ENCODE results near the gene SCYGR4.

Gene SCYGR4

GRCh38 chr2:227617316-227618230 is at the start of gene SCYGR4:
SCYGR4 (plus strand) TSS chr2:227617498; CDS start chr2:227617498, 0 bp downstream.
- Histone ChIP-seq H3K9me3 (ENCODE audit: low read length) (no peaks in the 10 kb centered on the region), H3K4me2 (ENCODE audit: low read length) (no peak within 1 kb of the TSS), H2AFZ (ENCODE audit: low read length) (no peak within 1 kb of the TSS), H3K9me2 (ENCODE audit: low read depth, low read length) (no peaks in the 10 kb centered on the region), H3K9ac (ENCODE audit: low read length) (no peak within 1 kb of the TSS), H3K27ac (ENCODE audit: low read depth, low read length, poor library complexity, severe bottlenecking) (no peak within 1 kb of the TSS), H3F3A (ENCODE audit: insufficient read depth, low read length) (no peaks in the 10 kb centered on the region), H3K27me3 (ENCODE audit: insufficient read depth, low read length) (no peaks in the 10 kb centered on the region), H3K4me1 (ENCODE audit: insufficient read depth, low read length, severe bottlenecking) (no peaks in the 10 kb centered on the region), H3K4me3 (ENCODE audit: low read depth, low read length, poor library complexity, severe bottlenecking) (no peak within 1 kb of the TSS), H3K36me3 (ENCODE audit: insufficient read depth, low read length) (no peaks in the 10 kb centered on the region), H4K20me1 (ENCODE audit: insufficient read depth, low read length) (no peaks in the 10 kb centered on the region), H3K79me2 (ENCODE audit: insufficient read depth, low read length) (no peaks in the 10 kb centered on the region)
- TF ChIP-seq CTCF (IDR thresholded peaks at IDR 0.05; ENCODE audit: low read length) (no peak), EZH2 (IDR thresholded peaks at IDR 0.05; ENCODE audit: borderline replicate concordance, low read length) (no peak)

GRCh38 chr2:227568852-227569169 is 48.5 kb upstream of the SCYGR4 start:
- Histone ChIP-seq H3K27me3 (ENCODE audit: insufficient read depth, low read length) (no peaks in the 10 kb centered on the region), H3K79me2 (ENCODE audit: insufficient read depth, low read length) (no peaks in the 10 kb centered on the region), H3K4me2 (ENCODE audit: low read length) (no peak overlapping the region), H3K9ac (ENCODE audit: low read length) (no peak overlapping the region), H3K4me1 (ENCODE audit: insufficient read depth, low read length, severe bottlenecking) (no peaks in the 10 kb centered on the region), H3K4me3 (ENCODE audit: low read depth, low read length, poor library complexity, severe bottlenecking) (no peak overlapping the region), H3K27ac (ENCODE audit: low read depth, low read length, poor library complexity, severe bottlenecking) (no peak overlapping the region), H3K36me3 (ENCODE audit: insufficient read depth, low read length) (no peaks in the 10 kb centered on the region), H3K9me2 (ENCODE audit: low read depth, low read length) (no peaks in the 10 kb centered on the region), H2AFZ (ENCODE audit: low read length) (no peak overlapping the region), H3K9me3 (ENCODE audit: low read length) (no peaks in the 10 kb centered on the region), H3F3A (ENCODE audit: insufficient read depth, low read length) (no peaks in the 10 kb centered on the region), H4K20me1 (ENCODE audit: insufficient read depth, low read length) (no peaks in the 10 kb centered on the region)
- TF ChIP-seq CTCF (IDR thresholded peaks at IDR 0.05; ENCODE audit: low read length) (no peak), EZH2 (IDR thresholded peaks at IDR 0.05; ENCODE audit: borderline replicate concordance, low read length) (no peak)

GRCh38 chr2:227570615-227571014 is 46.7 kb upstream of the SCYGR4 start:
- Histone ChIP-seq H3K4me3 (ENCODE audit: low read depth, low read length, poor library complexity, severe bottlenecking) (no peak overlapping the region), H4K20me1 (ENCODE audit: insufficient read depth, low read length) (no peaks in the 10 kb centered on the region), H3K4me2 (ENCODE audit: low read length) (no peak overlapping the region), H3K9ac (ENCODE audit: low read length) (no peak overlapping the region), H3K36me3 (ENCODE audit: insufficient read depth, low read length) (no peaks in the 10 kb centered on the region), H3F3A (ENCODE audit: insufficient read depth, low read length) (no peaks in the 10 kb centered on the region), H3K79me2 (ENCODE audit: insufficient read depth, low read length) (no peaks in the 10 kb centered on the region), H2AFZ (ENCODE audit: low read length) (no peak overlapping the region), H3K27me3 (ENCODE audit: insufficient read depth, low read length) (no peaks in the 10 kb centered on the region), H3K9me3 (ENCODE audit: low read length) (no peaks in the 10 kb centered on the region), H3K27ac (ENCODE audit: low read depth, low read length, poor library complexity, severe bottlenecking) (no peak overlapping the region), H3K4me1 (ENCODE audit: insufficient read depth, low read length, severe bottlenecking) (no peaks in the 10 kb centered on the region), H3K9me2 (ENCODE audit: low read depth, low read length) (no peaks in the 10 kb centered on the region)
- no peak for TF ChIP-seq CTCF (IDR thresholded peaks at IDR 0.05; ENCODE audit: low read length)
- no peak for TF ChIP-seq EZH2 (IDR thresholded peaks at IDR 0.05; ENCODE audit: borderline replicate concordance, low read length)
